Erythroblast (primary cell): Measurements from ENCODE around the gene HERC3.

Source experiments
- DNase-seq, 2 experiments: peaks; one replicate each; lab custom pipeline; 2025; lab: John Stamatoyannopoulos, UW
- GATA1 ChIP-seq: IDR thresholded peaks from 2 replicates; pipeline ENCODE4 v1.6.1; 2011; ENCODE audit warnings: low read depth, mild to moderate bottlenecking, control low read depth, low read length, moderate library complexity
- POLR2A ChIP-seq: IDR thresholded peaks from 2 replicates; pipeline ENCODE4 v1.6.1; 2011; ENCODE audit warnings: mild to moderate bottlenecking, low read length

HERC3 gene

DNA sequence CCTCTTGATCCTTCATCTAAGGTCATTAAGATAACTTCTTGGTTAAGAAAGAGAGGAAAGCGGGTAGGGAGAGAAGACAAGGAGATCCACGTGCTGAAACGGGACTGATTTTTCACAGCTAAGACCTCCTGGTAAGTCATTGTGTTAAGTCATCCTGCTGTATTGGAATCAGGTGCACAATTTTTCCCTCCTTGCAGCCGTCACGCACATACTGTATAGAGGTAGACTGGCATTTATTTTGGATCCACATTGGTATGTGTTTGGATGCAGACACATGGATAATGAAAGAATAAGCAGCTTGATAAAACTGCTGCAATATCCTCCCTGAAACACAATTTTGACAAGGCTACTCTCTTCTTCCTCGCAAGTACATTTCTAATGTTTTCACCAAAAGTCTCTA lies 165.5 kb downstream of the HERC3 start:
- DNase-seq: no peak
- TF ChIP-seq GATA1 (no peak), POLR2A (no peak)
